AG20443 (cell line): ENCODE data around the gene SLC6A19.
"Not testable (repeated sequence)": the region's sequence is repeated elsewhere in the genome, so short reads cannot be mapped to it uniquely, and the experiment has no call there.

ENCODE experiments used
- DNase-seq: peaks from one replicate; pipeline ENCODE4 v3.0.0; 2012; ENCODE audit warnings: low spot score, mixed read lengths

Gene SLC6A19

DNA sequence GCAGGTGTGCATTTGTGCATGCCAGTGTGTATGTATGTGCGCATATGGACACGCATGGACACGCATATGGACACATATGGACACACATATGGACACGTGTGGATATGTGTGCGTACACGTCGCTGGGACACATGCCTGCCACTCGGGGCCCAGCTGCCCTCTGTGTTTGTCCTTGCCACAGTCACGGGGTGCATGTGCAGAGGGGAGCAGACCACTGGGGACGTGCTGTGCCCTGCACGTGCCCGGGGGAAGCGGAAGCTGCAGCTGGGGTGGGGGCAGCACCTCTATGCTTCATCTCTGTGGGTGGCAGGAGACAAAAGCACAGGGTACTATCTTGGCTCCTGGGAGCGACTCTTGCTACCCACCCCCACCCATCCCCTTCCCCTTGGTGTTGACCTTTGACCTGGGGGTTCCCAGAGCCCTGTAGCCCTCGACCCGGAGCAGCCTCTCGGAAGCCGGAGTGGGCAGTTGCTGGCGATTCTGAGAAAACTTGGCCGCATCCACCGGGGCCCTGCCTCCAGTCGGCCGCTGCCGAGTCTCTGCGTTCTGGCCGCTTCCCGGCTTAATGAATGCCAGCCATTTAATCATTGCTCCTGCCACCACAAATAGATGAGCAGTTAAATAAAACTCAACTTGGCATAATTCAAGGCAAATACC is 21.4 kb downstream of the SLC6A19 start:
- no peak for DNase-seq

DNA sequence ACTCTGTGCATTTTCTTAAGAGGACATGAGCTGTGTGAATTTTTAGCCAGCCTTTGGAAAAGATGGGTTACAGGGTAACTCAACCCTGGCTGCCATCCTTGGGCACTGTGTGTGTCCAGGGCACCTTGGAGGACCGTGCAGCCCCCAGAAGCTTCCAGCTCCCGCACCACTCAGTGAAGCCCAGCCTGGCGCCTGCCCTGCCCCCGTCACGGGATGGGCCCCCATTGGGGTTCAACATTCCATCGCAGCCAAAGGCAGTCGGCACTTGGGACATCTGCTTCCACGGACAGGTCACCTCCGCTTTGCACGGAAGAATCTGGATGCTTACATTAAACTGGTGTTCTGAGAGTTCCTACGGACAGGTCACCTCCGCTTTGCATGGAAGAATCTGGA is 21.9 kb downstream of the SLC6A19 start:
- no peak for DNase-seq

DNA sequence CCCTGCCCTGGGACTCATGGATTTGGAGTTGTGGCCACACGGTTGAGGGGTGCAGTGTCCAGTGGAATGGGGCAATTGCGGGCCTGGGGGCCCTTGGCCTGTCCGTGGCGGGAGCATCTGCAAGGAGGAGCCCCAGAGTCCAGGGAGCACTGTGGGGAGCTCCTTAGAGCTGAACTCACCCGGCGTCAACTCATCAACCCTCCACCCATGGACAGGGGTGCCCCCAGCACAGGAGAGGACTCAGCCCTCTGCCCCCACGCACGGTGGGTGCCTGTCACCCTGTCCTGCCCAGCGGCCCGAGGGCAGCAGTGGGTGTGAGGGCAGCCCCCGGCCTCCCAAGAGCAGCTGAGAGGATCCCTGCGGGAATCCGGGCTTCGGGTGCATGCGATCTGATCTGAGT is 23.2 kb downstream of the SLC6A19 start:
- no peak for DNase-seq

DNA sequence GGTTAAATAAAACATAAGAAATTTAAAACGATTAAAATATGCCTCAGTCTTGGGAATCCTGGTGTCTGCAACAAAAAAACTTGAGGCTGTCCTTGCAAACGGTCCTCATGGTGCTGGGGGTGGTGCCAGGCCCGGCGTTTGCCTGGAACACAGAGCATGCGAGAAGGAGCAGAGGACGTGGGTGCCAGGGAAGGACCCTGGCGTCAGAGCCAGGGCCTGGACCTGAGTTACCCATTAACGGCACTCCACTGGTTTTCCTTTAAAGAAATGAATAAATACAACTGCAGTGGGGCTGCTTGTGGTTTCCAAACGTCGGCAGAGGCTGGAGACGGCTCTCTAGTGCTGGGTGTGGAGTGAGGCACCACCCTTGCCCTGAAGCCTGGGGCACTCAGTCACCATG is 23.7 kb downstream of the SLC6A19 start, which contains the start of gene SLC6A18:
Gene SLC6A18 (plus strand): TSS at position 301 of the 400 bp plus-strand sequence. CDS start 97 bp downstream, at position 398.
- DNase-seq, result no peak

DNA sequence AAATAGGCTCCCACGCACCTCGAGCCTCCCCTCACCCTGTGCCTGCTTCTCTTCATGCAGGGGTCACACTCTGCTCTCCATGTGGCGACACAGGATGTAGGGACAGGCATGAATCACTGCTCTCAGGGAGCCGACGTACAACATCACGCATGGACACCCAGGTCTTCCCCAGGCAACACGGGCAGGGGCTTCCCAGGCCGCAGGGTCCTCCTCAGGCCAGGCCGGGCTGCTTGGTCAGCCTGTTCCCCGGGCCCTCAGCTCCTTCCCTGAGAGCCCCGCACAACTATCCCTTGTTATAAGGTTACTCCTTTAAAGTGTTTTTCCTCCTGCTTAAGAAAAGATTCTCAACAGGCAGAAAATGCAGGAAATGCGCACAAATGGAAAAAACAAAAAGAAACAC is 24.8 kb downstream of the SLC6A19 start:
- DNase-seq, result no peak

DNA sequence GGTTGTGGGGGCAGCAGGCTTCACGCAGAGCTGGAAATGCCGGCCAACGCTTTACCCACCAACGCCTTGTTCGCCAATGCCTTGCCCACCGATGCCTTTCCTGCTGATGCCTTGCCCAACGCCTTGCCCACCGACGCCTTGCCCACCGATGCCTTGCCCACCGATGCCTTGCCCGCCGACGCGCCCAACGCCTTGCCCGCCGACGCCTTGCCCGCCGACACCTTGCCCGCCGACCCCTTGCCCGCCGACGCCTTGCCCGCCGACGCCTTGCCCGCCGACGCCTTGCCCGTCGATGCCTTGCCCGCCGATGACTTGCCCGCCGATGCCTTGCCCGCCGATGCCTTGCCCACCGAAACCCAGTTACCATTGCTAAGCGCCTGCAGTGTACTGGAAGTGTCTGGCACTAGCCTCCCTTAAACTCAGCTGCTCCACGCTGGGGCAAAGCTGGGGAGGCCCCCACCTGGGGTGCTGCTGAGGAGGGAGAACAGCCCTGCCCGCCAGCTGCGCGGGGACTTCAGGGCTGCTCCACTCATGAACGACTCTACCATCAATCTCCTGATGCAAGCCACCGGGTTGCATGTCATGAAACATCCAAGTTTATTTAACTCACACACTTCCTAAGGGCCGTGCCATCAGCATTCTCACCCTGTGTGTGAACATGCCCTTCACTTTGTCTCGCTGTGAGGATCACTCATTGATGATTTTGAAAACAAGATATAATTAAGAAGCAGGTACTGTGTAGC is 25.6 kb downstream of the SLC6A19 start:
- DNase-seq, result no peak

DNA sequence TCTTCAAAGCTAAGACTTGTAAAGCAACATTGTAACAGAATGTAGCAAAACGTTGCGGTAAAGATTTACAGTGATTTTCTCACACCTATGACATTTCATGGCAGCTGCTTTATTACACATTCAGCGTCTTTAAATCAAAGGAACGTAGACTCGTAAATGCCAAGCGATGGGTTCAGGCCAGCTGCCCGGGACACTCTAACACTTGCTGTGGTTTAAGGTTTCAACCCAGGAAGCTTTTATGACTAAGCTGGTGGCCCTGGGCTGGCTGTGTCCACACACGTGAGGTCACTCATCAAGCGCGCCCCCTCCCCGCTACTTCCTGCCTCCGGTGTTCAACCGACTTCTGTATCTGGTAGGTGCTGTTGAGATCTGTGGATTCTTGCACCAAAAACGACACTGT is 26.3 kb downstream of the SLC6A19 start:
- no peak for DNase-seq

DNA sequence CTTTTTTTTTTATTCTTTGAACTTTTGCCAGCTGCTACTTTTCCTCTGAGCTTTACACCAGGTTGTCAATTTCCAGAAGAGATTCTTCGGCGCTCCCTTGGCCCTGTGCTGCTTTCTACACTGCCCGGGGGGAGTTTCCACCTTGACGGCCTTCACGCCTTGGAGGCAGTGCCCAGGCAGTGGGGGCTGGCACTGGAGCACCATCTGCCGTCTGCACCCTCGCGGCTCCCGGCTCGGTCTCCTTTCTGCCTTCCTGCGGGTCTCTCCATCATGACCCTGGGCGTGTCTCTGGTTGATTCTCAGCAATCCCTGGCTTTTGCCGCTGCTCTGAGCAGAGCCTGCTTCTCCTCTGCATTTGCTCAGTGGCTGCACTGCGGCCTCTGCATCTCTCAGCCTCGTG is 26.7 kb downstream of the SLC6A19 start:
- no peak for DNase-seq

DNA sequence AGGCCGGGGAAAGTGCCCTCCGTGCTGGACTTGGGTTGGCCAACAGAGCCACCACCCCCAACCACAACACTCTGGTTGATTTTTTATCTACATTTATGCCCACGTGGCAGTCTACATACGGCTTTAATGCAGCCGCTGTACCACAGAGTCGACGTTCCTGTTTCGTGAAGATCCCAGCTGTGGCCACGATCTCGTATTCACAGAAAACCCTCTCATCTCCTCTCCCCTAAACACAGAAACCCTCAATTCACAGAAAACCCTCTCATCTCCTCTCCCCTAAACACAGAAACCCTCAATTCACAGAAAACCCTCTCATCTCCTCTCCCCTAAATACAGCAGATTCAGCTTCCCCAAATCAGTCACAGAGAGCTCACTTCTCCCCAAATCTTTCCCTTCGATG is 27.6 kb downstream of the SLC6A19 start:
- DNase-seq, result not testable (repeated sequence)

DNA sequence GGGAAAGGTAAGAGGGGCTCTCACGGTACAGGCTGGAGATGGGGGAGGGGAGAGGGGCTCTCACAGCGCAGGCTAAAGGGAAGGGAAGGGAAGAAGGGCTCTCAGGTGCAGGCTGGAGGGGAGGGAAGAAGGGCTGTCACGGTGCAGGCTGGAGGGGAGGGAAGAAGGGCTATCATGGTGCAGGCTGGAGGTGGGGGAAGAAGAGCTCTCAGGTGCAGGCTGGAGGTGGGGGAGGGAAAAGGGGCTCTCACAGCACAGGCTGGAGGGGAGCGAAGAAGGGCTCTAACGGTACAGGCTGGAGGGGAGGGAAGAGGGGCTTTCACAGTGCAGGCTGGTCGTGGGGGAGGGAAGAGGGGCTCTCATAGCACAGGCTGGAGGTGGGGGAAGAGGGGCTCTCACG is 28.4 kb downstream of the SLC6A19 start:
- DNase-seq, result no peak

DNA sequence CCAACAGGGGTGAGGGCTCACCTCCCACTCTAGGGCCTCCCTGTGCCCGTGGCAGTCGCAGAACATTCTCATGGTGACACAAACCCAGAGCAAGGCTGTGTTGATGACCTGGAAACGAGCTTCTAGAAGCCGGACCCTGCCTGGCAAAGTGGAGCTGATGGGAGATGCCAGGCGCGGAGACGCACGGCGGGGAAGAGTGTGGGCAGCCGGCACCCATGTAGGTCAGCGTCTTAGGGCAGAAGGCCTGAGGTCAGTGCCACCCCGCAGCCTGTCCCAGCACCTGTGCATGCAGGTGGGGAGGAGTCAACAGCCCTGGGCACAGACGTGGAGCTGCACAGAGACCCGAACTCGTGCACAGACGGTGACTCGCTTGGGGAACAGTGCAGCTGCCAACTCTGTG is 29.2 kb downstream of the SLC6A19 start:
- no peak for DNase-seq

DNA sequence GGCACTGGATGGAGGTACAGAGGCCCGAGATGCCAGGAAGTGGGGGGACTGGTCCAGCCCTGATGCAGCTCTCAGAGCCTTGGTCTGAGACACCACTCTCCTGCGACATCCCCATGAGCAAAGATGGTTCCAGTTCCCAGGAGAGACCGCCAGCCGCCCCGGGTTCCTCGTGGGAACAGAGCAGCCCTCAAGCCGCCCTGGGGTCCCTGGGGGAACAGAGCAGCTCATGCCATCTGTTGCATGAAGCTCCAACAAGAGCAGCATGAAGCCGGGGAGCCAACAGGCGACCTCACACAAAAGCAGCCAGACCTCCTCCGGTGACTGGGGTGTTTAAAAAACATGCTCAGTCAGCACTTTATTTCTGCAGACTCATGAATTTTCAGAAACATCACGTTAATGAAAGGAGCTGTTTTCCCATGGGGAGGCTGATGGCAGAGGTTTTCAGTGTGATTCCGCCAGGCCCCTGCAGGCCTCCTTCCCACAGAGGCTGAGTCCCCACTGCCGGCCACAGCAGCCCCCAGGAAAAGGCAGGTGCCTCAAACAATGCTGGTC is 30.0 kb downstream of the SLC6A19 start:
- DNase-seq, result no peak

DNA sequence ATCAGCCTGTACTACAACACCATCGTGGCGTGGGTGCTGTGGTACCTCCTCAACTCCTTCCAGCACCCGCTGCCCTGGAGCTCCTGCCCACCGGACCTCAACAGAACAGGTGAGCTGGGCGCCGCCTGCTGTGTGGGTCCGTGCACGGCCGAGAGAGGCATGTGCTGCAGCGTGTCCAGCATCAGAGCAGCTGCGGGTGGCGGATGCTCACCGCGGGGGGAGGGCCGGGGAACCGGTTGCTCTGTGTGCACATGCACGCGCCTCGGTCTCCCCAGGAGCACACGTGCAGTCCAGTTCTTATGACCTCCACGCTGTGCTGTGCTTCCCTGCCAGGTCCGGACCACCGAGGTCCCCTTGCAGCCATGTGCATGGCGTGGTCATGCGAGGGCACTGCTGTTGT is 31.4 kb downstream of the SLC6A19 start:
- no peak for DNase-seq

DNA sequence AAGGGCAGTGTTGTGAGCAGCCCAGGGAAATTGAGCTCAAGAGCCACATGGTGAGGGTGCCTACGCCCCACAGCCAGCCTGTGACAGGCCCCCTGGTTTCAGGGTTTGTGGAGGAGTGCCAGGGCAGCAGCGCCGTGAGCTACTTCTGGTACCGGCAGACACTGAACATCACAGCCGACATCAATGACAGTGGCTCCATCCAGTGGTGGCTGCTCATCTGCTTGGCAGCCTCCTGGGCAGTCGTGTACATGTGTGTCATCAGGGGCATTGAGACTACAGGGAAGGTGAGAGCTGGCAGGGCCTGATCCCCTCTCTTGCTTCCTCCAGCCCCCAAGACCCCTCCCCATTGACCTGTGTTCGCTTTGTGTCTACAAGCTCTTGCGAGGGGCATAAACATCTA is 34.0 kb downstream of the SLC6A19 start:
- no peak for DNase-seq

DNA sequence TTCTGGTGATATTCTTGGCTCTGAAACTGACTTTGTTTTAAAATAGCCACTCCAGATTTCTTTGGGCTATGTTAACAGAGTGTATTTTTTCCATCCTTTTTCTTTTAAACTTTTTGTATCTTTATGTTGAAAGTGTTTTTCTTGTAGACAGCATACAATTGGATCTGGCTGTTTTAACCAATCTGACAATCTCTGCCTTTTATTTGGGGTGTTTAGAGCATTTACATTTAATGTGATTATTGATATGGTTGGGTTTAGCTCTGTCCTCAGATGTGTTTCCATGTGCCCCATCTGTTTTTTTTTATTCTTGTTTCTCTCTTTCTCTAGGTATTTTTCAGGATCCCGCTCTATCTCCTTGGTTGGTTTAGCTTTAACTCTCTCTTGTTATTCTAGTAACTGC is 34.4 kb downstream of the SLC6A19 start:
- no peak for DNase-seq

DNA sequence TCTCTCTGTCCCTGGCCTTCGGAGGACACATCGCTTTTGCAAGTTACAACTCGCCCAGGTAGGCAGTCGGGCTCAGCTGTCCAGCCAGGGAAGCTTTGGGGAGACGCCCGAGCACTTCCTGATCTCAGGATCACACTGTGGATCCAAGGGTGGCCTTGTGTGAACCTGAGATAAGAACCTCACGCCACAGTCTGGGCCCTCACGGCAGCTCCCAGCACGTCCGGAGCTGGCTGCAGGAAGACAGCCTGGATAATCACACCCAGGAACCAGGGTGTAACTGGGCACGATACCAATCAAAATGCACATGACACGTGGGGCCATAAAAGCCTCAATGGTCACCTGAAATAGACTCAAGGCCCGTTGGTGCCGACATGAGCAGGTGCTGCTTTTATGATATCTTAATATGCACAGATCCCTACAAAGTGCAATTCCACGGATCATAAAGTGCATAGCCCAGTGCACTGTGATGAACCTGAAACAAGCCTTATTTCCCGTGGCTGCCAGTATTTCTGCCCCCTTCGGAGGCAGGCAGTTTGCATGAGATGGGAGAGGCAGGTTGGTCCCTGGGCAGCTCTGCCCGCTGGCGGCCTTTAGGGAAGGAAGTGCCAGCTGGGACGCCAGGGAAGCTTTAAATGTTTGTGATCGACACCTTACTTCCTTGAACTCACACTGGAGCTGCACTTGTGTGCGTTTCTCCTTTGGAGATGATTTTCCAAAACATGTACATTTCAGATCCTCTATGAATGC is 38.3 kb downstream of the SLC6A19 start:
- DNase-seq, result no peak

DNA sequence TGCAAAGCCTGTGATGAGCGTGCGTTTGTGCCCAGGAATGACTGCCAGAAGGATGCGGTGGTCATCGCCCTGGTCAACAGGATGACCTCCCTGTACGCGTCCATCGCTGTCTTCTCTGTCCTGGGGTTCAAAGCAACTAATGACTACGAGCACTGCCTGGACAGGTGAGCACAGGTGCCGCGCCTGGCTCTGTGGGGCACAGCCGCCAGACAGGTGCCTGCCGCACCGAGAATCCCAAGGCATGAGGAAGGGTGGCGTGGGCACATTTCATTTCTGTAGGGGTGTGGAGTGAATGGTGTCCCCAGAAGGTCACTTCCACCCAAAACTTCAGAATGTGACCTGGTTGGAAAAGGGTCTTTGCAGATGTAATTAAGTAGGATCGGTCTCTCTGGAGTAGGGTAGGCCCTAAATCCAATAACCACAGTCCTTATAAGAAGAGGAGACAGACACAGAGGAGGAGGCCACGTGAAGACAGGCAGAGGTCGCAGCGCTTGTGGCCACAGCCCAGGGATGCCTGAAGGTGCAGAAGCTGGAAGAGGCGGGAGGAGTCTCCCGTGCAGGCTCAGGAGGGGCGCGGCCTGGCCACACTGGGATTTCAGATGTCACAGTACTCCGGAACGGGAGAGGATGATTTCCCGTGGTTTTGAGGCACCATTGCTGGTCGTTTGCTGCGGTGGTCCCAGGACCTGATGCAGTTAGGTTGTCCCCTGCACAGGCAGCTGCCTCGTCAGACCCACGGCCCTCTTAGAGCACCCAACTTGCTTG is 39.3 kb downstream of the SLC6A19 start:
- DNase-seq, result no peak

DNA sequence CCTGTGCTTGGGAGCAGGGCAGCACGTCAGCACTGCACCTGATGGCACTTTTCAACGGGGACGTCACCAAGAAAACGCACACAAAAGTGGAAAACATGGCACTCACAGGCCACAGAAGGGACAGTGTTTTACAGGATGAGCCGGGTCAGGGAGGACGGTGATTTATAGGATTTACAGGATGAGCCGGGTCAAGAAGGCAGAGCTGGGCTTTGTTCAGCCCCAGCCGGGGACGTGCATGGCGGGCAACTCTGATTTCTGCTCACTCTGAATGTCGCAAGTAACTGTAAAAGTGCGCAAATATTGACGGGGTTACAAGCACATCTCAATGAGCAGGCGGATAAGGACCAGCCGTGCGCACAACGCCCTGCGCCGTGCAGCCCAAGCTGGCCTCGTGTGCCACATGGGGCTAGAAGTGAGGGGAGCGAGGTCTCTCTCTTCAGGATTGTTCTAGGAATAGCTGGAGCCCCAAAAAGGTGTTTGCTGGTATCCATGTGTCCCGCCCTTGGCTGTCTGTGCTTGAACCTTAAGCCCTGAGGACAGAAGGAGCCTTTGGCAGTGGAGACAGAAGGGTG is 40.2 kb downstream of the SLC6A19 start:
- no peak for DNase-seq

DNA sequence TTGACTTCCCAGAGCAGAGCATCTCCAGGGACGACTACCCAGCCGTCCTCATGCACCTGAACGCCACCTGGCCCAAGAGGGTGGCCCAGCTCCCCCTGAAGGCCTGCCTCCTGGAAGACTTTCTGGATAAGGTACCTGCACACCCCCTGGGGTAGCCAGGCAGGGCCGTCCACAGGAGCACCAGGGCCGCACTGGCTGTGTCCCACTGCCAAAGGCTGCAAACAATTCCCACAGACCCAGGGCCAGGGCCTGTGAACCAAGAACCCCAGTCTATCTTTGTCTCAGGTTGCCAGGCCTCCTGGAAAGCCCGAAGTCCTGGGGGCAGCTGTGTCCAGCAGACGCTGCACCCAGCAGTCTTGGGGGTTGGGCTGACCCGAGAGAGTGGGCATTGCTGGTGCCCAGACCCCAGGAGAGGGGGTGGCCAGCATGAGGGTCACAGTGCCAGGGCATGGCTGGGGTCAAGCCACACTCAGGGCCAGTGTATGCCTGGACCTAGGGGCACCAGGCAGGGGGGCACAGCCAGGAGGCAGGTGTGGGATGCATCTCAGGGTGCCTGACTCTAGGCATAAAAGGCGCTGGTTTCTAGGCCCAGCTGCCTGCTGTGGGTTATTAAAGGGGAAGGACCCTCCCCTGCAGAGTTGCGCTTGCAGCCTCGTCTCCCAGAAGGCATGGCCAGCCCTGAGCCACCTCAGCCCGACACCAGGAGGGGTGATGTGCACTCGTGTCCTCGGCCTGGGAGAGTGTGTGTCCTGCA is 41.5 kb downstream of the SLC6A19 start:
- no peak for DNase-seq

DNA sequence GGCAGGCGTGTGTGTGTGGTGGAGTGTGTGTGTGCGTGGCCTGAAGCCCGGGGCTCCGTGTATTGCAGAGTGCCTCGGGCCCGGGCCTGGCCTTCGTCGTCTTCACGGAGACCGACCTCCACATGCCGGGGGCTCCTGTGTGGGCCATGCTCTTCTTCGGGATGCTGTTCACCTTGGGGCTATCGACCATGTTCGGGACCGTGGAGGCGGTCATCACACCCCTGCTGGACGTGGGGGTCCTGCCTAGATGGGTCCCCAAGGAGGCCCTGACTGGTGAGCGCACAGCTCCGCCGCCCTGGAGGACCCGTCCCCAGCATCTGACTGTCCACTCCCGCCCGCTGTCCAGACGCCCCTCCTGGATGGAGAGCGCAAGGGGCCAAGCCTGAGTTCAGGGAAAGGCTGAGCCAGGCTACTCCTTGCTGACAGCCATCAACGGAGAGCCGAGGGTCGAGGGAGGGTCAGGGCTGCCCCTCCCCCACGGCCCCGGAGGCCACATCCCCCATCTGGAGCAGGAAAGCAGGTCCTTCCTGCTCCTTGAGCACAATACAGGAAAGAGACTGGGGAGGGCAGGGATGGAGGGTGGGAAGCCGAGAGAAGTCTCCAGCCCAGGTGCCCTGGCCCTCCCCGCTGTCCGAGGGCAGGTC is 42.2 kb downstream of the SLC6A19 start:
- DNase-seq, result no peak
